CD4-positive, alpha-beta T cell treated with Interleukin-15 for 1 hour (primary cell): ENCODE results near the gene PKP3.
"Not testable (repeated sequence)": the region's sequence is repeated elsewhere in the genome, so short reads cannot be mapped to it uniquely, and the experiment has no call there.

ENCODE experiments used
- DNase-seq: peaks from one replicate; pipeline ENCODE4 v3.0.0-alpha.2; 2020

PKP3 gene

DNA sequence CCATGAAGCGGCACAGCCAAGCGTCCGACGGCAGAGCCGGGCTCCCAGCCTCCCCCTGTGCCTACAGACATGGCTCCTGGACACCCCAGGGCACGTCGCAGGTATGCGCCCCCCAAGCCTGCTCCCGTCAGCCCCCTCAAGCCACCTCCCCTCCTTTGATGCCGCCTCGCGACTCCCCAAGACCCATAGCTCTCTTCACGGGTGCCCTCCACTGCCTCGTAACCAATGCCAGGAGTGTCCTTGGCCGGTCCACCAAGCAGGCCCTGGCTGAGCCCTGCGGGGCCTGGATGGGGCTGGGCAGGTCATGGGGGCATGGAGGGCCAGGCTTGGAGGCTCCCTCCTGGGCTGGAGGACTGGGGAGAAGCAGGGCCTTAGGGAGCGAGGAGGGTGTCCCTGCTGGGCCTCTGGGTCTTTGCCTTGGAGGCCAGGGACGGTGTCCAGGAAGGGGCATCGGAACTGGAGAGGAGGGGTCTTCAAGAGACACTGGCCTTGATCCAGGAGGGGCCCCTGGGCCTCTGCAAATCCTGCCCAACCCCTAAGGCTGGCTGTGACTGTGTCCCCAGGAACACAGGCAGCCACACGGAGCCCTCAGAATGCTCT lies 38.6 kb downstream of the PKP3 start:
- no peak for DNase-seq

DNA sequence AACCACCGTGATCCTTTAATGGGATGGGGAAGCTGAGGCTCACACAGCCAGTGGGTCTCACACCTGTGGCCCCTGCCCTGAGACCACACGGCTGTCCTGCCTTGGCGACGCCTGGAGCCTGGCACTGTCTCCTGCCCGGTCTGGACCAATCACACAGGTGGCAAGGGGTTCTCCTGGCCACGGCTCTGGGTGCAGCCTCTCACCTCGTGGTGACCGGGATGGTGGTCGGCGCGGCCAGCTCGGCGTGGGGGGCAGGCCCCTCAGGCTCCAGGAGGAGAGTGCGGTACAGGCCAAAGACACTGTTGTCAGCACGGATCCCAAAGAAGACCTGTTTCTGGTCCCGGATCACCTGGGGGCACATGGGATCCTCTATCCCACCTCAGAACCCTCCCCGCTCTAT lies 39.1 kb downstream of the PKP3 start:
- no peak for DNase-seq

DNA sequence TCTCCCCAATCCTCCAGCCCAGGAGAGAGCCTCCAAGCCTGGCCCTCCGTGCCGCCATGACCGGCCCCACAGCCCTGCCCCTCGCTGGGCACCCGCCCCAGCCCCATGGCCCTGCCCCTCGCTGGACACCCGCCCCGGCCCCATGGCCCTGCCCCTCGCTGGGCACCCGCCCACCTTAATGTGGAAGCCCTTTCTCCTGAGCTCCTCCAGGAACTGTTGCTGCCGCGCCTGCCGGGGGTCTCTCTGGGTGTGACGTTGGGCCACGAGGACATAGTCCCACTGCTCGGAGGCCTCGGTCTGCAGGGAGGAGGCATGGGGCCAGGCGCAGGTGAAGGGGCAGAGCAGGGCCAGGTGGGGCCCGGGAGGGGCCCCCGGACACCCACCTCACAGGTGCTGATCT lies 39.6 kb downstream of the PKP3 start:
- no peak for DNase-seq

DNA sequence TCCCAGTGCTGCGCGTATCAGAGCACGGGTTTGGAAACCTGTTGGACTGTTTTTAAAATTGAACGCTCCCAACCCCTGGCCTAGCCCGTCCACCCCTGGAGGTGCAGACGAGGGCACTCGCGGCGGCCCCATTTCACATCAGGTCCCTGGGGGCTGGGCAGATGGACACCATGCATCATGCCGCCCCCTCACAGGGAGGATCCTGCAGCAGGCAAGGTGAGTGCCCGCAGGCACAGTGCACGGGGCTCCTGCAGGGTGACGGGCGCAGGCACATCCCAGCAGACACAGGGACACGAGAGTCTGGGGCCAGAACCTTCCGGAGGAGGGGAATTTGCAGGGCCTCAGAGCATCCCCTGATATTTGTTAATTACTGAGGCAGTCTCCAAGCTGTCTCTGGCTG lies 40.5 kb downstream of the PKP3 start:
- DNase-seq: no peak

DNA sequence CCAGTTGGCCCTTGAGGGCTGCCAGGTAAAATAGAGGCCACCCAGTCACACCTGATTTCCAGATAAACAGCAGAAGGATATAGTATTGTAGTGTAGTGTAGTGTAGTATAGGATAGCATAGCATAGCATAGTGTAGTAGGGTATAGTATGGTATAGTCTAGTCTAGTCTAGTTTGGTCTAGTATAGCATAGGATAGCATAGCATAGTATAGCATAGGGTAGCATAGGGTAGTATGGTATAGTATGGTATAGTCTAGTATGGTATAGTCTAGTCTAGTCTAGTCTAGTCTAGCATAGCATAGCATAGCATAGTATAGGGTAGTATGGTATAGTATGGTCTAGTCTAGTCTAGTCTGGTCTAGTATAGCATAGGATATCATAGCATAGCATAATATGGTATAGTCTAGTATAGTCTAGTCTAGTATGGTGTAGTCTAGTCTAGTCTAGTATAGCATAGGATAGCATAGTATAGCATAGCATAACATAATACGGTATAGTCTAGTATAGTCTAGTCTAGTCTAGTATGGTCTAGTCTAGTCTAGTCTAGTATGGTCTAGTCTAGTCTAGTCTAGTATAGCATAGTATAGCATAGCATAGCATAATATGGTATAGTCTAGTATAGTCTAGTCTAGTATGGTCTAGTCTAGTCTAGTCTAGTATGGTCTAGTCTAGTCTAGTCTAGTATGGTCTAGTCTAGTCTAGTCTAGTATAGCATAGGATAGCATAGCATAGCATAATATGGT lies 41.2 kb downstream of the PKP3 start:
- DNase-seq: not testable (repeated sequence)

DNA sequence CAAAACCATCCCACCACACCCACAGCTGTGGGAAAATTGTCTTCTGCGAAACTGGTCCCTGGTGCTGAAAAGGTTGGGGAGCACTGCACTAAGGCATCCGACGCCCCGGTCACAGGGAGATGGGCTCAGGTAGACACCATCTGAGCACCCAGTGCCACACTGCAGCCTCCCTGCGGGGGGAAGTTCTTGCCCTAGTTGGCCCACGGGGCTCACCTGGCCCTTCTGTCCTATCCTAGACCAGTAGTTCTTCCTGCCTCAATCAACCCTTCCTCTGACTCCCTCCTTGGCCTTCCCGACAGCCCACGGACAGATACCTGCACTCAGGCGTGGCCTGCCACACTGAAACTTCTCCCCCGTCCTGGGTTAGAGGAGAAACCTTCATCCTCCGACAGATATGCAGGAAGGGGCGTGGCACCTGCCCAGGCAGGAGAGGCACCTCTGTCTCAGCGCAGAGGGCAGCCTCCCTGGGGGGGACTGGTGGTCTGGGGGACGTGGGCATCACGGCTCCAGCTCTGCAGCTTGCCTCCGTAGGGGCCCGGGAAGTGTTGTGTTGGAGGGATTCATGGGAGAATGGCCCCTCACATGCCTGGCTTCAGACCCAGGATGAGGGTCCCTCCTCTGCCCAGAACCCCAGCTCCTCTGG lies 43.3 kb downstream of the PKP3 start:
- no peak for DNase-seq

DNA sequence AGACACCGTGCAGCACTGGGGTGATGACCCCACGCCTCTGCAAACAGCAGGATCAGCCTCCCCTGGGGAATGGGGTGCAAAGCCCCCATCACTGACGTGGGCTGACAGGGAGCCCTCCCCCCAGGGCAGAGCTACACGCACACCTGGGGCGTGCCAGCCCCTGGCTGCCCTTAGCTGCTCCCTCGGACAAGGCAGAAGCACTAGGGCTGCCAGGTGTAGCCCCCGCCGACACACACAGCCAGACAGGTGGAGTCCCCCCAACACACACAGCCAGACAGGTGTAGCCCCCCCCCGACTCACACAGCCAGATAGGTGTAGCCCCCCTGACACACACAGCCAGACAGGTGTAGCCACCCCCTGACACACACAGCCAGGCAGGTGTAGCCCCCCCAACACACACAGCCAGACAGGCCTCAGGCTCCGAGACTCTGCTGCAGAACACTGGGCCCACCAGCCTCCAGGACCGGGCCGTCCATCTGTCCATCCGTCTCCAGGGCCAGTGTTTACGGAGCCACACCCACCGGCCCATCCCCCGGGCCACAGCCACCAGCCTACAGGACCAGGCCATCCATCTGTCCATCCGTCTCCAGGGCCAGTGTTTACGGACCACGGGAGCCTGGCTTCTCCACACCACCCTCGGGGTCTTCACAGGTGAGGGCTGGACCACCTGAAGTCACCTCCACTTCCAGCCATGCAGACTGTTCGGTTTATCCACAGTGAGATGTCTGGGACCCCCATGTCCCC lies 44.3 kb downstream of the PKP3 start:
- DNase-seq: no peak

DNA sequence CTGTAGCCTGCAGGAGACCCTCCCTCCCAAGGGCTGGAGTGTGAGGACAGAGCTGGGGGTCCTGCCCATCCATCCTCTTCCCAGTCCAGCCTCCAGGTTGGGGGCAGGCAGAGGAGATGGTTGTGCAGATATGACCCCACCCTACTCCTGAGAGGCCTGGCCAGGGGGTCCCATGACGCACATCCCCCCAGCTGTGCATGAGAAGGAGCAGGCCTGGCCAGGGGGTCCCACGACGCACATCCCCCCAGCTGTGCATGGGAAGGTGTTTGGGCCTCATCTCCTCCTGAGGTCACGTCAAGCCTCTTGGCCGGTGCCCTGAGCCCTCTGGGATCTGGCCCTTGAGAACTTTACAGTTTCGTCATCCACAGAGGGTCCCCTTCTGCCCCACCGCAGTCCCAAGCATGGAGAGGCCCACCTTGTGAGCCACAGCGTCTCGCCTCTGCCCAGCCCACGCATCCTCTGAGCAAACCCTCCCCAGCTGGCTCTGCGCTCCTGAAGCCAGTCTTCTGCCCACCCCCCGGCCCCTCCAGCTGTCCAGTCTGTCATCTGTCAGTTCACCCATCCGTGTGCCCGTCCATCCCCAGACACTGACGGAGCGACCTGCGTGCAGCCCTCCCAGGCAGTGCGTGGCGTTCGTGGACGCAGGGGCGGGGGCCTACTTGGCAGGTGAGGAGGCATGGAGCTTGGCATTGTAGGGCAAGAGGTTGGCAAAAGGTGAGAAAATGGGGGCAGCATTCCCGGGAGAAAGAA lies 45.5 kb downstream of the PKP3 start:
- DNase-seq: no peak

DNA sequence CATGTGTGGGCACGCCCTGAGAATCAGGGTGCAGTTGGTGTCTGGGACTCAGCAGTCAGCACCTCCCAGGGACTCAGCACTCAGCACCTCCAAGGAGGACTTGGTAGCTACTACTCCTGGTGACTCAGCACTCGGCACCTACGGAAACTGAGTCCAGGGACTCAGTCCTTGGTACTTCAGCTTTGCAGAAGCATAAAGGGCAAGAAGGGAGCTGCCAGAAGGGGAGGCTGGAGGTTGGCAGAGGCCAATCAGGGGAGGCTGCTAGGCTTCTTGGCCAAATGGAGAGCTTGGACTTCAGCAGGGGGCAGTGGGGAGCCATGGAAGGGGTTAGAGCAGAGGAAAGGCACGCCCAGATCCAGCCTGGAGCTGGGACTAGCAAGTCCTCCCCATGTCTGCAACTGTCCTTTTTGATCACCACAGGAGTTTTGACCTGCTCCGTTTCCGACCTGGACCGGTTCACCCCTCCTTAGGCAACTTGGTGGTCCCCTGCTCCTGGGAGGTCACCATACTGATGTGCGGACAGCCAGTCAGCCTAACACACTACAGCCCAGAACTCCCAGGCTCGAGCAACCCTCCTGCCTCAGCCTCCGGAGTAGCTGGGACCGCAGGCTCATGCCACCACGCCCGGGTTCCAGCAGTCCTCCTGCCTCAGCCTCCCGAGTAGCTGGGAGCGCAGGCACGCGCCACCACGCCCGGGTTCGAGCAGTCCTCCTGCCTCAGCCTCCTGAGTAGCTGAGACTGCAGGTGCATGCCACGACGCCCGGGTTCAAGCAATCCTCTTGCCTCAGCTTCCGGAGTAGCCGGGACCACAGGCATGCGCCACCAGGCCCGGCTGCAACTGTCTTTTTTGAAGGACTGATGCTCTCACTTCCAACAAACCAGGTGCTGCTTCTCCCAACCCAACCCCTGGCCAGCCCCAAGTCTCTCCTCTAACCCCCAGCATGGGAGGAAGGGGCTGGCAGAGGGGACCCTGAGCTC lies 46.3 kb downstream of the PKP3 start:
- no peak for DNase-seq

DNA sequence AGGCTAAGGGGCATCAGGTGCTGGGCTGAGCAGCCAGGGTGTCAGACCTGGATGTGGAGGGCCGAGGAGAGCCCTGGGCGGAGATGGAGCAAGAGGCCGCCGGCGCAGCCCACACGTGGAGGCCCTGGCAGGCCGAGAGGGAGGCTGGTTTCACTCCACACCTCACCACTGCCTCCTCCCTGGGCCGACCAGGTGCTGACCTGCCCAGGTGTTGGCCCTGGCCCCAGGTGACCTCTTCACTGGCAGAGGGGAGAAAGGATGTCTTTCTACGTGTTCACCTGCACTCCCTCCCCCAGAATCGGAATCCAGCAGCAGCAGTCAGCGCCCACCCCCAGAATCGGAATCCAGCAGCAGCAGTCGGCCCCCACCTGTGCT lies 47.0 kb downstream of the PKP3 start:
- no peak for DNase-seq

DNA sequence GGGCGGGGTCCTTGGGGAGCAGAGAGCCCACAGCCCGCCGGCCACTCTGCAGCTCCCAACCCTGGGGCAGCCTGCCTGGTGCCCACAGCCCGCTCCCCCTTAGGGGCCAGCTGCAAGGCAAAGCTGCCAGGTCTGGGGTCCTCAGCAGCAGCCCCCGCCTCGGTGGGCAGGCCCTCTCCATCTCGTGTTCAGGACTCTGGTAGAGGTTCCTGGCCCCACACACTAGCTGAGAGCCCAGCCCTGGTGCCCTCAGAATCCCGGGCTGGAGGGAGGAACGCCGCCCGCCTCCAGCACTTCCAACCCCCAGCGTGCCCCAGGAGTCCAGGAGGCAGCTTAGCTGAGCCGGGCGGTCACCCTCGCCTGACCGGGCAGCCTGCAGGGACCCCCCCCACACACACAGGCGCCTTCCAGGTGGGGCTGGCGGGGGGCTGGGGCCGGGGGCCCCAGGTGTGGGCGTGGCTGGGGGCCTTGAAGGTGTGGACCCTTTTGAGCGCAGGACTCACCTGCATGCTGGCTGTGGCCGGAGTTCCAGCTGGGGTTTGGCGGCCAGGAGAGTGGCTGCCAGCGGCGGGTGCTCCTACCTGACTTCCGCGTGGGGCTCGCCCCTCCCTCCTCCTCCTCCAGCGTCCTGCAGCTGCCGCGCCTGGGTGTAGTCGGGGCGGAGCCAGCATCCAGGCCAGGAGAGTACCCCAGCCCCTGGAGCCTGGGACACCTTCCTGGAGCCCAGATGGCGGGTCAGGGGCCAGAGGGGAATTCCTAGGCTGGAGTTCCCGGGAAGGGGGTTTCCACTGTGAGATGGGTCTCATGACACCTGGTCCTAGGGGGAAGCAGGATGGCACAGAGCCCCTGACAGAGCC lies 47.6 kb downstream of the PKP3 start, which contains the start of gene ANO9:
Gene ANO9 (minus strand): TSS at position 594 of the 857 bp plus-strand sequence. CDS start 85 bp downstream, at position 509.
- peak; percentile 56 for DNase-seq

DNA sequence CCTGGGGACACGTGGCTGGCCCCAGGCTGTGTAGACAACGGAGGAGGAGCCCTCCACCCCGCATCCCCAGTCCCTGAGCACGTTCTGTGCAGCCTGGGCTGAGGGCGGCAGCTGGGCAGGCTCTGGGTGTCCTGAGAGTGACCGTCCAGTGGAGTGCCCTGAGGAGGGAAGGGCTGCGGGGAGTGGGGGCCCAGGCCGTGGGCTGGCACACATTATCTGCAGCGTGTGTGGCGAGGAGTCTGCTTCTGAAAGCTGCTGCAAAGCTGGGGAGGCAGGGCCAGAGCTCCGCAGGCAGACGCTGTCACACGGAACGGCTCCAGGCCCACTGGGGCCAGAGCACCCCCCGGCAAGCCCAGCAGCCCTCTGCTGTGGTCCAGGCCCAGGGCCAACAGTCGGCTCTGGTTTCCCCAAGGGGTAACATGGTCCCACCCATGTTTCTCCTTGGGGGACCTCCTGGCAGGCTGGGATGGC lies 48.6 kb downstream of the PKP3 start:
- DNase-seq: no peak

DNA sequence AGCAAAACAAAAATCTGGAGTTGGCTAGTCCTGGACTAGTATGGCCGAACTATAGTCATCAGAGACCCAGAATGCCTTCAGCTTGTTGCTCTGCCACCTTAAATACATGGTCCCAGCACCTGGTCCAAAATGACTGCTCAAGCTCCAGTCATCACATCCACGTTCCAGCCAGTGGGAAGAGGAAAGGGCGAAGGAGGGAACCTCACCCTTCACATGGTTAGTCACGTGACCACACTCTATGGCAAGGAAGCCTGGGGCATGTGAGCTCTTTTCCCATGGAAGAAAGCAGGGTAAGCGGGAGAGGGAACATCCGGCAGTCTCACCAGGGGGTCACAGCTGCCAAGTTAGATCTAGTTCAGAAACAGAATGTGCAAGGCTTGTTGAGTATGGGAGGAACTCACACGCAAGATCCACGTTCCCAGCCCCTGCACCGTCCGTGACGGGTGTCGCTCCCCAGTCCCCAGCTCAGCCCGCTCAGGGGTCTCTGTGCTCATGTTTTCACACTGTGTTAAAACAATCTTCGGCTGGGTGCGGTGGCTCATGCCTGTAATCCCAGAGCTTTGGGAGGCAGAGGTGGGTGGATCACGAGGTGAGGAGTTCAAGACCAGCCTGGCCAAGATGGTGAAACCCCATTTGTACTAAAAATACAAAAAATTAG lies 49.7 kb downstream of the PKP3 start:
- no peak for DNase-seq

DNA sequence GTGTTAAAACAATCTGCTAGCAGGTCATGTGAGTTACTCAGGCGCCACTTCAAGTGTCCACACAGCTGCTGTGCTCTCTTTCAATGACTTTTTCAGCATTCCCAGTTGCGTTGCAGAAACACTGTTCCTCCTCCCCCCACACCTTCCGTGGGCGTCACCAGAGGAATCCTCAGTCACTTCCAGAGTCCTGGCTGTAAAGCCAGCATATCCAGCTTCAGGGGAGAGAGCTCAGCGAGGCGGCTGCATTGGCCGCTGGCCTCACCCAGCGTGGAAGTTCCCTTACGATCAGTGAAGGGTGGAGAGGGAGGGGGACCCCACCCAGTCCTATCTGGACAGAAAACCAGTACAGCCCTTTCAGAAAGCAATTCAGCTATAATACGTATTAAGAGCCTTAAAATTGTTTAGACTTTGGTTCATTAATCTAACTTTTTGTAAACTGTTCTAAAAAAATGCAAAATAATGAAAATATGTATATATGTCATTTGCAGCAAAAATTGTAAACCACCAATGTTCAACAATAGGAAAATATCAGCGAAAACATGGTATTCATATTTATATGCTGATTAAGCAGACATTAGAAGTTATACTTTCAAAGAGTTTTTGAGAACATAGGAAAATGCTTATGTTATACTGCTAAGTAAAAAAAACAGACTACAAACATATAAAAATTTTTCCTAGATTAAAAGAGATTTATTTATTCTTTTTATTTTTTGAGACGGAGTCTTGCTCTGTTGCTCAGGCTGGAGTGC lies 50.6 kb downstream of the PKP3 start:
- DNase-seq: no peak

DNA sequence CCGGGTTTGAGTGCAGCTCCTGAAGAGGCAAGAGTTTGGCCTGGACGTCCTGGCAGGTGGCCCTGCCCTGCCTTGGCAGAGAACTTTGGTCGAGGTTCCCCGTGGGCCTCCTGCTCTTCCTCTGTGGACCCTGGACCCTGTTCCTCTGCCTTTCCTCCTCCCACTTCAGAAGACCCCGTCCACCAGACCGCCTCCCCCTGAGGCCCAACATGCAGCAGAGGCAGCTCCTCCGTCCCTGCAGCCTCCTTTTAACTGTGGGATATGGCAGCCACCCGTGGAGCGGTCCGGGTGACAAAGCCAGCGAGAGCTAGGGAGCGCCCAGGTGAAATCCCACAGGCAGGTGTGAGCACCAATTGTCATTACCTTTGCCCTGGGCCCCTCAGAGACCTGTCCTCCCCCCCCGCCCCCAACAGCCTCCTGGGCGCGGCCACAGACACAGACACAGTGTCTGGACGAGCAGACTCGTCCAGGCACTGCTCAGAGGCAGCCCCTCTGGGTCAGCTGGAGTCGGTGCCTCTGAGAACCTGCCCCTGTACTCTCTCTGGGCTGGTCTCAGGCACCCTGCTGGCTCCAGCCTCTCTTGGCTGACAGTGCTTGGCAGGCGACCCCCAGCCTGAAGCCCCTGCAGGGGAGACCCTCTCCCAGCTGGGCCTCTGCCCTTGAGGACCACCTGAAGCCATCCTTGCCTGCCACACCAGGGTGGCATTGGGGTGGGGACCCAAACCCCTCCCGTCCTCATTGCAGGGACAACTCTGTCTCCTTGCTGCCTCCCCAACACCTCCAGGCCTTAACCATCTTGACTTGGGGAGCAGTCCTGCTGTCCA lies 52.0 kb downstream of the PKP3 start:
- DNase-seq: no peak

DNA sequence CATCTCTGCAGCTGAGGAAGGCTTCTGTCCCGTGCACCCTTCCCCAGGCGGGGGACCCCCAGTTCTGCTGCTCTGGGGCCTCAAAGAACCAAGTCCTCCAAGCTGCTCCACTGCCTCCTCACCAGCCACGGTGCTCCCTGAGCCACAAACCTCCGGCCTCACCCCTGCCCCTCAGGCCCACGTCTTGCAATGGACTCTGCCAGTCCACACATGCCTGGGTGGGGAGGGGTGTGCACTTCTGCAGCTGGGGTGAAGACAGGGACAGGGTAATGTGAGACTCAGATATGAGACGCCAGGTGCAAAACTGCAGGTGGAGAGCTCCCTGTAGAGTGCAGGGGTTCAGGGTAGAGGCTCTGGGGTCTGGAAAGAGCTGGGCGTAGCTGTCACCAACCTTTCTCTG lies 52.9 kb downstream of the PKP3 start:
- DNase-seq: no peak

DNA sequence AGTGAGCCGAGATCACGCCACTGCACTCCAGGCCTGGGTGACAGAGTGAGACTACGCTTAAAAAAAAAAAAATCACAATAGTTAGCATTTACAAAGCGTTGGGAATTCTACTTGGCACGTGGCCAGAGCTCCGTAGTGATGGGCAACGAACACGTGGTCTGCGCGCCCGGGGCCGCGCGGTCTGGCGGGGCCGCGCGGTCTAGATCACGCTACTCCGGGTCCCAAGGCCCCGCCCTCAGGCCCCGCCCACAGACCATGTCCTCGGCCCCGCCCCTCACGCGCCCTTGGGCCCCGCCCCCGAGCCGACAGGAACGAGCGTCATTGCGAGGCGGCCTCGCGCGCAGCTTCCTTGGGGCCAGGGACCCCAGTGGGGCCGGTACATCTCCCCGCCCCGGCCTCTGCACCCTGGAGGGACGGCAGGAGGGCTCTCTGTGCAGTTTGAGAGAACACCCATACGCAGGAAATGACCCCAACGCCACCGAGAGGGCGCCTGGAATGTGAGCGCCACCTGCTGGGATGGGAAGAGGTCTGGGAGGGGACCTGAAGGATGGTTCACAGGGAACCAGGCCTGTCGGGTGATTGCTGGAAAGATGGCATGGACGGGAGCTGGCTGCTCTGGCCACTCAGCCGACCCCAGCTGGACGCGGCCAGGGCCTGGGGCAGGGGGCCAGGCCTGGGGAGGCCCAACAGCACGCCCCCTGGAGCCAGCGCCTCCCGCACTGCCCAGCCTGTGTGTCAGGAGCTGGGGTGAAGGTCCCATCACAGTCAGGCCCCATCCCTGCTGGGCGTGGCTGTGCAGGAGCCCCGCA lies 54.1 kb downstream of the PKP3 start:
- peak; percentile 92 for DNase-seq
